ENCODE data around the gene HEXB.

The HEXB gene

GRCh38 chr5:74657165-74657564 is 27.9 kb upstream of the HEXB start:
- no peak for TF ChIP-seq CTCF (IDR thresholded peaks at IDR 0.05; ENCODE audit: low read depth, low read length)
- DNase-seq (ENCODE audit: extremely low read depth, low read depth), result no peak

DNA sequence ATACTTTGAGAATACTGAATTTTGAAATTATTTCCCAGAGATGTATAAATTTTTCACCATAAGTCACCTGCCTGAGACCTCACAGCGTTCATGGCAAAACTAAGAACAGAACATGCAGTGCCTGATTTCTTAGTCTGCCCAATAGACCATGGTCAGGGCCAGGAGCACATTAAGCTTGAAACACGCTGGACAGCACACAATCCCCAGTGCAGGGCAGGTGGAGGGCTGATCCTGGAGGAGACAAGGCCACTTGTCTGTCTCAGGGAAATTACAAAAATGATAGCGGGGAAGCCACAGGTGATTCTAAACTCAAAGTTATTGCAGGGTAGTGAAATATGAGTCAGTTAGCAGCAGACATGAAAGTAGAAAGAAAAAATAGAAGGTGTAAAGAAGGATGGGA is 25.9 kb upstream of the HEXB start:
- TF ChIP-seq CTCF (IDR thresholded peaks at IDR 0.05; ENCODE audit: low read depth, low read length), result no peak
- no peak for DNase-seq (ENCODE audit: extremely low read depth, low read depth)

DNA sequence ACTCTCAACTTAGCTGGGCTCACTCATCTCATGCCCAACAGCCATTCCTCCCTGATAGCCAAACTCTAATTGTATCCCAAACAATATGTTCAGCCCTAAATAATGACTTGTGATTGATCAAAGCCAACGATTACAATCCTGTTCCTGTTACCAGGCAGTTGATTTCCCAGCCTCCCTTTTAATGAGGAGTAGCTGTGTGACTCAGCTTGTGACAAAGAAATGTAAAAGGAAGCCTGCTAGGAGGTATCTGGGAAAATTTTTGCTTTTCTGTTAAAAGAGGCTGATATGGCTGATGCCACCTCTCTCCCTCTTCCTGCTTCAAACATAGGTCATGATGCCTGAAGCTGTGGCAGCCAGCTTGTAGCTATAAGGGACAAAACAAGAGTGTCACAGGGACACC is 24.9 kb upstream of the HEXB start:
- DNase-seq (ENCODE audit: extremely low read depth, low read depth), result no peak
- no peak for TF ChIP-seq CTCF (IDR thresholded peaks at IDR 0.05; ENCODE audit: low read depth, low read length)

GRCh38 chr5:74660873-74661272 is 24.2 kb upstream of the HEXB start:
- DNase-seq (ENCODE audit: extremely low read depth, low read depth), result no peak
- no peak for TF ChIP-seq CTCF (IDR thresholded peaks at IDR 0.05; ENCODE audit: low read depth, low read length)

- no peak for DNase-seq (ENCODE audit: extremely low read depth, low read depth)
- no peak for TF ChIP-seq CTCF (IDR thresholded peaks at IDR 0.05; ENCODE audit: low read depth, low read length)
Observed at GRCh38 chr5:74664551-74664950, 20.5 kb upstream of the HEXB start.

GRCh38 chr5:74665273-74665672 is 19.8 kb upstream of the HEXB start:
- no peak for DNase-seq (ENCODE audit: extremely low read depth, low read depth)
- no peak for TF ChIP-seq CTCF (IDR thresholded peaks at IDR 0.05; ENCODE audit: low read depth, low read length)

DNA sequence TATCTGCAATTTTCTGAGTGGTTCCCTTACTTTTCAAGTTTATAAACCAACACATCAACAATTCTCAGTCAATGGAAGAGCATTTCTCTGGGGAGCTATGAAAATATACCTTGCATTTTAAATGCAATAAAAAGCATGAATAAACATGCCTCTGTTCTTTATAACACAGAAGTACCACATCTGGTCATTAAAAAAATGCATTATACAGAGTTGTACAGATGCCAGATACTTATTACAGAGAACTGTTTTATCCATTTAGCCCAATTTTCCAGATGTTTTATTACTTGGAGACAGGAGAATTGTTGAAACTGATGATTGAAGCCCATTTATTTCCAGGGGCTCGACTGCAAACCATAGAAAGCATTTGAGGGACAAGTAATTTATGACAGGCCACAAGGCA is 19.2 kb upstream of the HEXB start:
- no peak for TF ChIP-seq CTCF (IDR thresholded peaks at IDR 0.05; ENCODE audit: low read depth, low read length)
- DNase-seq (ENCODE audit: extremely low read depth, low read depth), result no peak

Data from AG09319 (cell line).